Transverse colon (tissue), 4 donors: ENCODE measurements around the gene CLK3. TPM values are rescaled to one million over a fixed set of nuclear protein-coding genes. Genes with fewer than 3 reads are reported as not detected.

Source experiments
- DNase-seq: peaks from one replicate; pipeline ENCODE4 v3.0.0-alpha.2; 2019
- H3K27ac ChIP-seq, 4 donors: fragments of 200-600 bp; sonication (generic); 2 replicates each; pipeline ENCODE4 v1.5.1; 2016 to 2018; ENCODE audit warnings: inconsistent platforms in 4 of 4
- H3K27me3 ChIP-seq: fragments of 200-600 bp; sonication (generic); 2 replicates; pipeline ENCODE4 v1.5.1; 2017; ENCODE audit warnings: inconsistent platforms
- H3K36me3 ChIP-seq, 4 donors: fragments of 200-600 bp; sonication (generic); 2 replicates each; pipeline ENCODE4 v1.5.1; 2017 to 2019; ENCODE audit warnings: inconsistent platforms in 4 of 4
- H3K4me1 ChIP-seq, 4 donors: fragments of 200-600 bp; sonication (generic); 2 replicates each; pipeline ENCODE4 v1.5.1; 2017 to 2020; ENCODE audit warnings: inconsistent platforms in 4 of 4
- H3K4me3 ChIP-seq, 4 donors: fragments of 200-600 bp; sonication (generic); 1 replicate in 1 of 4; 2 replicates in 3 of 4; pipeline versions ENCODE4 v1.5.1 to v1.6.1; 2017 to 2019; ENCODE audit warnings: inconsistent platforms in 4 of 4
- H3K9me3 ChIP-seq, 2 donors: fragments of 200-600 bp; sonication (generic); 2 replicates each; pipeline ENCODE4 v1.5.1; 2017 to 2019; ENCODE audit warnings: inconsistent platforms in 2 of 2
- CTCF ChIP-seq, 5 experiments: fragments of 200-600 bp in 3 of 5; fragments of 450-650 bp in 2 of 5; sonication (generic) in 3 of 5; IDR thresholded peaks; 1 replicate in 2 of 5; 2 replicates in 3 of 5; pipeline ENCODE4 v1.5.1; 2016 to 2017; ENCODE audit warnings: antibody characterized with exemption in 5 of 5, inconsistent platforms in 3 of 5, mild to moderate bottlenecking in 2 of 5, moderate library complexity in 1 of 5
- EP300 ChIP-seq: sonication (generic); formaldehyde crosslinking; IDR thresholded peaks from one replicate; pipeline ENCODE4 v1.6.1; 2017; ENCODE audit warnings: antibody characterized with exemption, low read depth
- POLR2A ChIP-seq: fragments of 450-650 bp; IDR thresholded peaks from one replicate; pipeline ENCODE4 v1.6.1; 2016; ENCODE audit warnings: antibody characterized with exemption, mild to moderate bottlenecking, moderate library complexity
- POLR2AphosphoS5 ChIP-seq, 3 donors: sonication (generic); formaldehyde crosslinking; IDR thresholded peaks; one replicate each; pipeline ENCODE4 v1.6.1; 2016; ENCODE audit warnings: antibody characterized with exemption in 3 of 3
- WGBS, 2 donors: methylation state at CpG; one replicate each; pipeline ENCODE4 v1.1.5; 2018; ENCODE audit warnings: low coverage in 1 of 2; 5-methylcytosine and 5-hydroxymethylcytosine counted together
- in situ Hi-C, 4 donors: fragments of 200-750 bp; cut with MboI; loops; one replicate each; pipeline versions ENCODE4 v1.15.0 to v1.15.1; 2017; ENCODE audit warnings: low sequenced_read_pairs in 3 of 4, low pct_ligation_motif_present in 1 of 4, low pct_unique_long_range_greater_than_20kb in 1 of 4
- intact Hi-C: fragments of 100-400 bp; cut with DNase I; formaldehyde crosslinking; loops from one replicate; pipeline ENCODE4 v1.15.1; 2023; ENCODE audit warnings: low total_unique reads
- total RNA-seq, 4 donors: library from RNA; depleted of rRNA; stranded (reverse); fragments of >200 nt; gene quantifications; one replicate each; pipeline ENCODE4 v1.1.0, GENCODE V29; 2016

CLK3 gene
- total RNA-seq, 4 donors from 2014 or later: 144 to 420 (median 208) TPM

DNA sequence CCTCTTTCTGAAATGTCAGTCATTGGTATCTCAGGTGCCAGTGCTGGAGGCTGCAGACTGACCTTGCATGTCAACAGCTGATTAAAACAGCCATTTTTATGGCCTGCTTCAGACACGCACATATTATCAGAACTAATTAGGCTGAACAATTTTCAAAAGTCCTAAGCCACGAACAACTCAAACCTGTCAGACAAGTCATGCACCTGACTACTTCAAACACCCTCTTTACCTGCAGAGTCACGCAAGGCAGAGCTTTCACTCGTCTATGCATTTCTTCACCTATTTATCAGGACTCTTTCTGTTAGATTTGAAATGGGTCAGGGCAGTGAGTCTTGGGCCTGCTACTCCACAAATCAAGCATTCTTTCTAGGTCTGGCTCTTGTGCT lies 26.7 kb downstream of the CLK3 start:
- WGBS, 2 donors: 49 to 50% methylated on average over 2 to 4 of the region's 4 CpGs
- peaks cover 0 to 8% (median 3%) of the 10 kb centered on the region in 4 donors for H3K36me3 ChIP-seq
- peak overlapping the region; percentile 67 to 76 (median 70) for H3K27ac ChIP-seq
- DNase-seq: no peak
- intact Hi-C loops: no loop called here
- no peak overlapping the region for H3K4me3 ChIP-seq
- H3K9me3 ChIP-seq: no peaks in the 10 kb centered on the region
- H3K4me1 ChIP-seq: peaks cover 9 to 43% (median 27%) of the 10 kb centered on the region in 4 donors
- H3K27me3 ChIP-seq: no peaks in the 10 kb centered on the region
- in situ Hi-C loops: loop anchor here (5.0 to 25.0 kb wide), 4 partner anchors 112 to 320 kb away; partner anchors contain the start of genes COX5A (in 2 of the 4) and RPP25 (in 1 of the 4)
- TF ChIP-seq EP300 (no peak), CTCF (IDR thresholded peaks at IDR 0.05) (no peak), POLR2AphosphoS5 (IDR thresholded peaks at IDR 0.05) (no peak), POLR2A (no peak)

DNA sequence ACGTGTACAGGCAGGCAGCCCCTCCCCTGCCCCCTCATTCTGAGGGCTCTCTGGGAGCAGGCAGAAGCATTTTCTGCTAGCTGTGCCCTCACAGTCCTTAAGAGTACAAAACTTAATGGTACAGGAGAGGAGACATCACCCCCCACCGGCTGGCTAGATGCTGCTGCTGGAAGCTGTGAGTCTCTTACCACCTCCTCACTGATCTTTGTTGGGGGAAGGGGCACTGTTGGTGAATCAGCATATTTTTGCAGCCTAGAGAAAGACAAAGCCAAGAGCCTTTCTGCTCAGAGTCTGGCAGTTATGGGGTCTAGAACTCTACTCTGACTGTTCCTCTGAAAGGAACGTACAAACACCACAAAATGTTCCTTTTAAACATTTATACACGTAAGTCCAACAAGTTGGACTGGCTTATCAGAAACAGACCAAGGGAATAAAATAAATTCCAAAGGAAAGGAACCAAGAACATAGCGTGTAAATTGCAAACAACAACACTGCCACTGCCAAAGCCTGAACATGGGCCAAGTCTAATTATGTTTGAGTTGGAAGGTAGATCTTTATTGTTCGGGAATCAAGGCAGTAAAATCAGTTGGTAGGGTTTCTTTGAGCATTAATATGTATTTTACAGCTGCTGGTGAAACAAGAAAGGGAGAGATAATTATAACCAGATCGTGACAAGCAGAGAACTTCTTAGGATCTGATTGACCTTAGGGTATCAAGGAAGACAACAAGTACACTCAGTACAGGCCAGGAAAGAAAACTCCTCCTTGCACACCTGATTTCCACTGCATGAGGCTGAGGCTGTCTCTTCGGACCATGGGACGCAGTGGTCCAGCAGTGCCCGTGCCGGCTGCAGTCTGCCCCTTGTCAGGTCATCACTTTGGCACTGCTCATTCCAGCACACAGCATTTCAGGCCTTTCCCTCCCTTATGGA lies 27.4 kb downstream of the CLK3 start:
- no peaks in the 10 kb centered on the region for H3K9me3 ChIP-seq
- H3K36me3 ChIP-seq: peaks cover 0 to 8% (median 3%) of the 10 kb centered on the region in 4 donors
- H3K27me3 ChIP-seq: no peaks in the 10 kb centered on the region
- in situ Hi-C loops (loop anchor here (5.0 to 25.0 kb wide), 4 partner anchors 112 to 319 kb away; partner anchors contain the start of genes COX5A (in 2 of the 4) and RPP25 (in 1 of the 4)), intact Hi-C loops (no loop called here)
- WGBS, 2 donors: 20 to 52% methylated on average over 3 to 11 of the region's 11 CpGs
- H3K27ac ChIP-seq: peak overlapping the region; percentile 67 to 76 (median 70)
- TF ChIP-seq POLR2A (no peak), EP300 (no peak), POLR2AphosphoS5 (IDR thresholded peaks at IDR 0.05) (peak in 1 of 3 donors; percentile 33)
- DNase-seq: peak; percentile 44
- H3K4me1 ChIP-seq: peaks cover 9 to 43% (median 27%) of the 10 kb centered on the region in 4 donors
- H3K4me3 ChIP-seq: no peak overlapping the region

DNA sequence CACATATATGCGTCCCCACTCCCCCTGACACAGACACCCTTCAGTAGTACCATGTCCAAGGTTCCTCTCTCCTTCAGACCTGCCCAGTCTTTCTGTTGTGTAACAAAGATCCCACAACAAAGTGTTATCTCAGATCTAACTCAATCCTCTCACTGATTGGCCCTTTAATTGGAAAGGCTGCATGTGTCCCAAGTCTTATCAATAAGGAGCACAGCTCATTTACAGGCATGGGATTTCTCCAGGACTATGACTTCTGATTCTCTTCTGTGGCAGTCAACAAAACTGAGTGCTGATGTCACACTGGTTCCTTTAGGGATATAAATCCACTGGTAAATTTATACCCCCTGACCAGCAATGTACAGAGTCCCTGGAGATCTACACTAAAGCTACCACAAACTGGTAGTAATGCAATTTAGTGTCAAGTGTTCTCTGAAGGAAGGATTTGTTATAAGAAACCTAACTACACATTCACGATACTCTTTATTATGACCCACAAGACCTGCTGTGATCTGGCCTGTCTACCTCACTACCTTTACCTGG lies 28.1 kb downstream of the CLK3 start:
- H3K27me3 ChIP-seq: no peaks in the 10 kb centered on the region
- intact Hi-C loops (no loop called here), in situ Hi-C loops (loop anchor here (5.0 to 25.0 kb wide), 4 partner anchors 111 to 319 kb away; partner anchors contain the start of genes COX5A (in 2 of the 4) and RPP25 (in 1 of the 4))
- H3K36me3 ChIP-seq: peaks cover 0 to 8% (median 3%) of the 10 kb centered on the region in 4 donors
- no peaks in the 10 kb centered on the region for H3K9me3 ChIP-seq
- peak overlapping the region; percentile 67 to 76 (median 70) for H3K27ac ChIP-seq
- DNase-seq: no peak
- no peak overlapping the region for H3K4me3 ChIP-seq
- WGBS, 2 donors: 66 to 73% methylated on average over 1 to 2 of the region's 2 CpGs
- no peak for TF ChIP-seq POLR2A
- TF ChIP-seq POLR2AphosphoS5 (IDR thresholded peaks at IDR 0.05): no peak
- no peak for TF ChIP-seq CTCF (IDR thresholded peaks at IDR 0.05)
- no peak for TF ChIP-seq EP300
- peaks cover 9 to 43% (median 27%) of the 10 kb centered on the region in 4 donors for H3K4me1 ChIP-seq

DNA sequence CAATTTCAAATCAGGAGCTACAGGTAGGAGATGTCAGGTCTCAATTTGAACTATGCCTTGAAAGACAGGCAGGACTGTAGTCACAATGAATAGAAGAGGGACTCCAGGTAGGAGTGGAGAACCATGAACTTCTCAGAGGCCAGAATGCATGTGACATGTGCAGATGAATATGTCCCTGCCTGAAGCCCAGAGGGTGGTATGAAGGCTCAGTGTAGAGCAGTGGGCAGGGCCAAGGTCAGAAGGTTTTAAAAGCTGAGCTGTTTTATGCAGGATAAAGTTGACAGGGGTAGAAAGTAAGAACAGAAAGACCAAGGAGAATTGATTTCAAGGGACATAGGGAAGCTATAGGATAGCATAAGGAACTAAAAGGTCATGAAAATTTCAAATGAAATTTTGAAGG lies 30.8 kb downstream of the CLK3 start:
- no peaks in the 10 kb centered on the region for H3K36me3 ChIP-seq
- DNase-seq: no peak
- in situ Hi-C loops (loop anchor here (10.0 to 25.0 kb wide), 3 partner anchors 108 to 316 kb away; partner anchors contain the start of genes COX5A (in 2 of the 4) and RPP25 (in 1 of the 4)), intact Hi-C loops (no loop called here)
- H3K9me3 ChIP-seq: no peaks in the 10 kb centered on the region
- TF ChIP-seq EP300 (no peak), POLR2A (no peak), POLR2AphosphoS5 (IDR thresholded peaks at IDR 0.05) (no peak), CTCF (IDR thresholded peaks at IDR 0.05) (no peak)
- peaks cover 4 to 44% (median 28%) of the 10 kb centered on the region in 4 donors for H3K4me1 ChIP-seq
- no peak overlapping the region for H3K27ac ChIP-seq
- no peaks in the 10 kb centered on the region for H3K27me3 ChIP-seq
- no peak overlapping the region for H3K4me3 ChIP-seq
